ENCODE data around the gene TRPC4. TPM values are rescaled to one million over a fixed set of nuclear protein-coding genes. Genes with fewer than 3 reads are reported as not detected.

TRPC4 gene
- total RNA-seq, 1 experiment from 2014 or later = 19.0 TPM

DNA sequence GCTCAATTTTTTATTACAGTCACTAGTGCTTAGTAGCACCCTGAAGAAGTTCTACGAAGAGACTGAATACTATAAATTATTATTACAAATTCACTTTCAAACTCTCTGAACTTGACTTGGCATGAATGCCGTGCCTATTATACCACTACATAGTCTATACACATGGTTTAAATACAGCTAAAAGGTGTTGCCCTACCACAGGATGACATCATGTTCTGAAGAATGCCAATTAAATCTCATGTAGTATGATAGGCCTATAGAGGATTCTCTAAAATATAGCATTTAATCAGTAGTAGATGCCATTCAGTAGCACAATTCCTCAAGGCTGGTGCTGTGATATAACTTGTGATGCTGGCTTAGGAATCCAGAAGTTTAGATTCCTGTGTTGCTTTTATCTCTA, 254.3 kb downstream of the TRPC4 start:
- Histone ChIP-seq H2AK5ac (ENCODE audit: insufficient read length, low read length) (no peak overlapping the region), H2BK20ac (ENCODE audit: low read depth, low read length, poor library complexity, severe bottlenecking) (no peak overlapping the region), H3K4me1 (ENCODE audit: insufficient read depth, low read length) (no peaks in the 10 kb centered on the region), H3K18ac (ENCODE audit: insufficient read length, low read depth, low read length) (no peak overlapping the region), H2BK120ac (ENCODE audit: low read depth, low read length, poor library complexity, severe bottlenecking) (no peak overlapping the region), H3K23me2 (ENCODE audit: insufficient read length, low read depth, low read length, poor library complexity, severe bottlenecking) (no peaks in the 10 kb centered on the region), H3K79me2 (ENCODE audit: insufficient read depth, low read length) (no peaks in the 10 kb centered on the region), H3K4ac (ENCODE audit: low read depth, low read length) (no peak overlapping the region), H4K20me1 (ENCODE audit: control insufficient read depth, insufficient read depth, insufficient read length) (no peaks in the 10 kb centered on the region), H3K9ac (ENCODE audit: extremely low read depth, insufficient read length, low read length) (no peak overlapping the region), H2BK12ac (ENCODE audit: insufficient read length, low read depth, low read length) (no peak overlapping the region), H2BK5ac (ENCODE audit: insufficient read length, low read length) (no peak overlapping the region), H3K4me2 (ENCODE audit: insufficient read depth, insufficient read length, low read length) (no peak overlapping the region), H3K9me3 (ENCODE audit: control insufficient read depth, low read depth, low read length) (no peaks in the 10 kb centered on the region), H3K23ac (ENCODE audit: insufficient read length, low read depth, low read length) (no peak overlapping the region), H4K5ac (ENCODE audit: insufficient read length, low read depth, low read length) (no peak overlapping the region), H3K14ac (ENCODE audit: insufficient read depth, low read length) (no peak overlapping the region), H3K27me3 (ENCODE audit: insufficient read depth, low read length) (no peaks in the 10 kb centered on the region), H3T11ph (ENCODE audit: low read length) (no peak overlapping the region), H4K8ac (replicated peaks; ENCODE audit: insufficient read length, low read depth, low read length) (no peak overlapping the region), H3K79me1 (ENCODE audit: insufficient read depth, low read depth, low read length, poor library complexity, severe bottlenecking) (no peaks in the 10 kb centered on the region), H4K91ac (ENCODE audit: insufficient read length, low read depth, low read length) (no peak overlapping the region), H2AFZ (ENCODE audit: low read length) (no peak overlapping the region), H2BK15ac (ENCODE audit: low read depth, low read length) (no peak overlapping the region), H3K27ac (ENCODE audit: insufficient read length, low read depth, low read length) (no peak overlapping the region), H3K56ac (ENCODE audit: insufficient read length, low read depth, low read length) (no peak overlapping the region)
- Mint-ChIP-seq H3K4me3 (no peak overlapping the region), H3K9me3 (no peaks in the 10 kb centered on the region), H3K27me3 (ENCODE audit: low read depth) (no peaks in the 10 kb centered on the region), H3K4me1 (peaks cover 4 to 10% of the 10 kb centered on the region in 2 experiments; a peak in 3 of 4 replicates), H3K36me3 (ENCODE audit: insufficient read depth in 1 of 3, low read depth in 3 of 3) (peaks cover 0 to 4% (median 0%) of the 10 kb centered on the region in 3 experiments; a peak in 1 of 7 replicates), H3K27ac (no peak overlapping the region)
- DNase-seq = no peak
- WGBS (ENCODE audit: extremely low coverage, insufficient read length, low lambda C conversion rate) = no CpG with 5 or more reads among the region's 2 CpGs
- TF ChIP-seq, protein P1, sequence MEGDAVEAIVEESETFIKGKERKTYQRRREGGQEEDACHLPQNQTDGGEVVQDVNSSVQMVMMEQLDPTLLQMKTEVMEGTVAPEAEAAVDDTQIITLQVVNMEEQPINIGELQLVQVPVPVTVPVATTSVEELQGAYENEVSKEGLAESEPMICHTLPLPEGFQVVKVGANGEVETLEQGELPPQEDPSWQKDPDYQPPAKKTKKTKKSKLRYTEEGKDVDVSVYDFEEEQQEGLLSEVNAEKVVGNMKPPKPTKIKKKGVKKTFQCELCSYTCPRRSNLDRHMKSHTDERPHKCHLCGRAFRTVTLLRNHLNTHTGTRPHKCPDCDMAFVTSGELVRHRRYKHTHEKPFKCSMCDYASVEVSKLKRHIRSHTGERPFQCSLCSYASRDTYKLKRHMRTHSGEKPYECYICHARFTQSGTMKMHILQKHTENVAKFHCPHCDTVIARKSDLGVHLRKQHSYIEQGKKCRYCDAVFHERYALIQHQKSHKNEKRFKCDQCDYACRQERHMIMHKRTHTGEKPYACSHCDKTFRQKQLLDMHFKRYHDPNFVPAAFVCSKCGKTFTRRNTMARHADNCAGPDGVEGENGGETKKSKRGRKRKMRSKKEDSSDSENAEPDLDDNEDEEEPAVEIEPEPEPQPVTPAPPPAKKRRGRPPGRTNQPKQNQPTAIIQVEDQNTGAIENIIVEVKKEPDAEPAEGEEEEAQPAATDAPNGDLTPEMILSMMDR (conservative IDR thresholded peaks at IDR 0.05) = no peak

Measured in H9 (cell line).